Stimulated activated CD4-positive, alpha-beta T cell treated with anti-CD3 and anti-CD28 coated beads, Interleukin-2, amount 100 ng/mL, for 4 hours (primary cell): ENCODE data around the gene JPT1.

Experiments used
- DNase-seq: peaks from one replicate; pipeline ENCODE4 v3.0.0-alpha.2; 2020; ENCODE audit warnings: low read depth

Gene JPT1

GRCh38 chr17:75105126-75106080 lies 48.9 kb downstream of the JPT1 start:
- DNase-seq: no peak

- no peak for DNase-seq
Observed at GRCh38 chr17:75103601-75104554, 50.4 kb downstream of the JPT1 start.

DNA sequence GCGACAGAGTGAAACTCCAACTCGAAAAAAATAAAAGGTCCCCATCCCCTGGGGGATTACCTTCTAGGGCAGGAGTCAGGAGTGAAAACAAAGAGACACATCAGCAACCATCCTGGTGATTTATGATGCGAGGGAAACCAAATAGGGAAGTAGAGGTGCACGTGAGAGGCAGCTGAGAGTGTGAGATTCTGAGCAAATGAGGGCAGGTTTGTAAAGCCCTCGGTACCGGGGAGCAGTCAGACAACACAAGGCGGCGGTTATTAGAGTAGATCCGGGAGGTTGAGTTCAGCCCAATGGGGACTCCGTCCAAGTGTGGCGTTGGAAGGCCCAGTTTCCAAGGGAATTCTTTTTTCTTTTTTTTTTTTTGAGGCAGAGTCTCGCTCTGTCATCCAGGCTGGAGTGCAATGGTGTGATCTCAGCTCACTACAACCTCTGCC lies 51.9 kb downstream of the JPT1 start:
- no peak for DNase-seq

GRCh38 chr17:75099881-75100595 lies 54.3 kb downstream of the JPT1 start:
- DNase-seq: no peak

DNA sequence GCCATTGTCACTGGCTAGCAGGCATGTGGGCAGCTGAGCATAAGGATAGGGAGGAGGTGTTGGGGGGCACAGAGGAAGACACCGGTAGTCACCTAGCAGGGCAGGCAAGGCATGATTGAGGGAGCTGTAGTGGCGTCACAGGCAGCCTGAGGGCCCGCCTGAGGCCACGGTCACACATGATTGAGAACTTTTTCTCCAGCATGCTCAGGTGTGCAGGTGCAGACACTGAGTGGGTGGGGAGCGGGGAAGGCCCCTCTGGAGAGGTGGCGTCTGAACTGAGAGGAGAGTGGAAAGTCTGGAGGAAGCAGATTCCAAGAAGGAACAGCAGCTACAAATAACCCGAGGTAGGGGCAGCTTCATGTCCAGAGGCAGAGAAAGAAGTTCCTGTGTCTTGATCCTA lies 55.5 kb downstream of the JPT1 start:
- no peak for DNase-seq

DNA sequence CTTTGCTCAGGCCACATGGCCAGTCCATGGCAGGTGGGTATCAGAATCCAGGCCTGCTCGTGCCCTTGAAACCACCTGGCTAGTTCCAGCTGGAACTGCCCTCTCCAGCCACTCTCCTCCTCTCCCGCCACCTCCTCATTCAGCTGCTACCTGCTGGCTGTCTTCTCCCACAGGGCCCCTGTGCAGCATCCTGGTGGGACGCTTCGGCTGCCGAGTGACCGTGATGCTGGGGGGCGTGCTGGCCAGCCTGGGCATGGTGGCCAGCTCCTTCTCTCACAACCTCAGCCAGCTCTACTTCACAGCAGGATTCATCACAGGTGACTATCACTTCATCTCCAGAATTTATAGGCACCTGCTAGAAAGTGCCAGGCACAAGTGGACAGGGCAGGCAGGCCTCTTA lies 56.4 kb downstream of the JPT1 start:
- DNase-seq: no peak

- no peak for DNase-seq
Observed at GRCh38 chr17:75096082-75096625, 58.2 kb downstream of the JPT1 start.

- no peak for DNase-seq
Observed at GRCh38 chr17:75094871-75095399, 59.4 kb downstream of the JPT1 start.

DNA sequence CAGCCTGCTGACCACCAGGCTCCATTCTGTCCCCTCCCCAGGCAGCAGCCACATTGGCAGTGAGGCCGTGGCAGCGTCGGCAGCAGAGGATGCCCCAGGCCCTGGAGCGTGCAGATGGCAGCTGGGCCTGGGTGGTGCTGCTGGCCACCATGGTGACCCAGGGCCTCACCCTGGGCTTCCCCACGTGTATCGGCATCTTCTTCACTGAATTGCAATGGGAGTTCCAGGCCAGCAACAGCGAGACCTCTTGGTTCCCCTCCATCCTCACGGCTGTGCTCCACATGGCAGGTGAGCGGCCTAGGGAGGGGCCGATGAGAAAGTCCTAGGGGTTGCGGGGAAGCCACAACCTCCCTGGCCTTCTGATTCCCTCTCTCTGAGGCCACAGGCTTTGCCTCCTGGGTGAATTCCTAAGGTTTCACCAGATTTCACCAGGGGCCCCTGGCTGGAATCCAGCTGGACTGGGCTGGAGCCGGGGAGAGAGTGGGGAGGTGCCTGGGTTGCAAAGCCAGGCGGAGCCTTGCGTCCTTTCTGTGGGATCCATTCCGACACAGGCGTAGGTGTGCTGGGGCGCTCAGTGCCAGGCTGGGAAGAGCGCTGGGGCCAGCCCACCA lies 60.7 kb downstream of the JPT1 start:
- DNase-seq: no peak

DNA sequence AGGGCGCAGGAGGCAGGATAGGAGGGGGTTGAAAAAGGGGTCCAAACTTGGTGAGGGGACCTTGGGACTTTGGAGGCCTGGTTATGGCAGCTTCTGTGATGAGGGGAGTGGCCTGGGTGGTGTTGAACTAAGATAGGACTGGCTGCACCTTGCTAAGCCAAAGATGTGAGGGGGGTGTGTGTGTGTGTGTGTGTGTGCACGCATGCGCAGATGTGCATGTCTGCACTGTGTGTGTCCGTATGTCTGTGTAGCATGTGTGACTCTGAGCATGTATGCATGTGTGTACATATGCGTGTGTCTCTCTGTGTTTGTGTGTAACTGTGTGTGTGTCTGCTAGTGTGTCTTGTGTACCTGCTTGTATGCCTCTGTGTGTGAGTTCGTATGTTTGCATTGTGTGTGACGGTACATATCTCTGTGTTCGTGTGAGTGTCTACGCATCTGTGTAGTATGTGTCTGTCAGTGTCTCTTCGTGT lies 62.4 kb downstream of the JPT1 start:
- DNase-seq: no peak

DNA sequence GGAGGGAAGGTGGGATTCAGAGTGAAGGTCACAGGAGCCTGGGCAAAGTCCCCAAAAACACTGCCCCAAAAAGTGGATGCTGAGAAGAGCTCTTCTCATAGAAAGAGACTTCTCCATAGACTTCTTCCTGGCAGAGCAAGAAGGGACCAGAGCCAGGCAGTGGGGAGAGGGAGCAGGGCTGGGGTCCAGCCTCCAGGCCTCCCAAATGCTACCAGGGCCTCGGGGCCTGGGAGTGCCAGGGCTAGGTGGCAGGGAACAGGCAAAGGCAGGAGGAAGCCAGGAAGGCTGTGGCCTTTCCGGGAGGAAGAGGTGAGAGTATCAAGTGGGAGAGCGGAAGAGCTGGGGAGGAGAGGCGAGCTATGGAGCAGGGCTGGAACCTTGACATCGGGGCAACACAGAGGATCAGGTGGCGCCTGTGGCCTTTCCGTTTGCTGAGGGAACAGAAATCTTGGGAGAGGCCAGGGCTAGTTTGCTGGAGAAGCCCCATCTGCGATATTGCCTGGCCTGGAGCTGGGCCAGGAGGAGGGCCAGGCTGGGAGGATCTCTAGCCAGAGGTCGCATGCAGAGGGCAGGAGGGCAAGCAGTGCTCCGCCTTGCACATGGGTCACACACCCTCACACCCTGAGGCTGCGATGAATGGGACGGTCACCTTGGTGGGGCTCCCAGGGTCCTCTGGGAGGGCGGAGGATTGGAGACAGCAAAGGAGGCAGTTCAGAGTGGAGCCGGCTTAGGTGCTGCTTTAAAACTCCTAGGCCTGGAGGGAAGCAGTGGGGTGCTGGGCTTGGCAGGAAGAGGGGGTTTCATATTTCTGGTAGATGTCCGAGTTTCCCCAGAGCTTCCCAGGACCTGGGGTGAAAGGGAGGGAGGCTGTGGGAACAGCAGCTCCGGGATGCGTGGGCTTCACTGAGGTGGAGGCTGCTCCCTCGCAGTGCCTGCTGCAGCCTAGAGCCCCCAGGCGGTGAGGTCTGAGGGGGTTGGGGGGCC lies 63.1 kb downstream of the JPT1 start:
- no peak for DNase-seq

GRCh38 chr17:75088465-75089417 lies 65.6 kb downstream of the JPT1 start:
- no peak for DNase-seq

GRCh38 chr17:75087558-75088453 lies 66.5 kb downstream of the JPT1 start, which contains the start of gene SLC16A5:
TSS of gene SLC16A5 (plus strand) at chr17:75087954. CDS start at chr17:75093637, 5,683 bp downstream.
- no peak for DNase-seq

DNA sequence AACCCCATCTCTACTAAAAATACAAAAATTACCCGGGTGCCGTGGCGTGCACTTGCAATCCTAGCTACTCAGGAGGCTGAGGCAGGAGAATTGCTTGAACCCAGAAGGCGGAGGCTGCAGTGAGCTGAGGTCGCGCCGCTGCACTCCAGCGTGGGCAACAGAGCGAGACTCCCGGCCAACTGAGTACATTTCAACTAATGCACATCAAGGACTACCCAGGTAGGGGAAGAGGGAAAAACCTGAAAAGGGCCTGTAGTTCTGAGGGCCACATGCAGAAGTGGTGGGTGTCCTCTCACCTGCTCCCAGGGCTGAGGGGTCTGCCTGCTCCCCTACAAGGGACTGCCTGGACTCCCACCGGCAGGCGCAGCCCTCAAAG lies 67.1 kb downstream of the JPT1 start:
- DNase-seq: no peak

GRCh38 chr17:75086496-75087181 lies 67.7 kb downstream of the JPT1 start:
- no peak for DNase-seq
